GM19395 (cell line): ENCODE measurements around the gene NRG3.
"Not testable (repeated sequence)": the region's sequence is repeated elsewhere in the genome, so short reads cannot be mapped to it uniquely, and the experiment has no call there.

ENCODE experiments used
- ATAC-seq: cut with Tn5 transposase; IDR thresholded peaks from one replicate; pipeline ENCODE4 v1.9.1; 2021; ENCODE audit warnings: mild to moderate bottlenecking, moderate library complexity; ENCODE audit not compliant: unreplicated experiment

The NRG3 gene

GRCh38 chr10:82942286-82943099, 1067.5 kb downstream of the NRG3 start:
- ATAC-seq = no peak

GRCh38 chr10:82943142-82943541, 1068.1 kb downstream of the NRG3 start:
- no peak for ATAC-seq

- no peak for ATAC-seq
Observed at GRCh38 chr10:82949816-82950575, 1075.0 kb downstream of the NRG3 start.

- ATAC-seq = no peak
Observed at GRCh38 chr10:82953331-82953730, 1078.3 kb downstream of the NRG3 start.

GRCh38 chr10:82953909-82954308, 1078.9 kb downstream of the NRG3 start:
- ATAC-seq = no peak

- not testable (repeated sequence) for ATAC-seq
Observed at GRCh38 chr10:82960421-82961060, 1085.5 kb downstream of the NRG3 start.

GRCh38 chr10:82961864-82962263, 1086.9 kb downstream of the NRG3 start:
- no peak for ATAC-seq

- no peak for ATAC-seq
Observed at GRCh38 chr10:82966130-82966529, 1091.1 kb downstream of the NRG3 start.

- no peak for ATAC-seq
Observed at GRCh38 chr10:82968533-82968932, 1093.5 kb downstream of the NRG3 start.

- ATAC-seq = no peak
Observed at GRCh38 chr10:82969405-82969804, 1094.4 kb downstream of the NRG3 start.

GRCh38 chr10:82980321-82980720, 1105.3 kb downstream of the NRG3 start:
- ATAC-seq = no peak

GRCh38 chr10:82981137-82981723, 1106.2 kb downstream of the NRG3 start:
- no peak for ATAC-seq

GRCh38 chr10:82982110-82982608, 1107.2 kb downstream of the NRG3 start:
- ATAC-seq = no peak

GRCh38 chr10:82986216-82986615, 1111.2 kb downstream of the NRG3 start:
- ATAC-seq = no peak

GRCh38 chr10:83006479-83006878, 1131.5 kb downstream of the NRG3 start:
- not testable (repeated sequence) for ATAC-seq

- no peak for ATAC-seq
Observed at GRCh38 chr10:83007510-83007909, 1132.5 kb downstream of the NRG3 start.

- ATAC-seq = no peak
Observed at GRCh38 chr10:83012866-83013265, 1137.9 kb downstream of the NRG3 start.

GRCh38 chr10:83017076-83017867, 1142.3 kb downstream of the NRG3 start:
- no peak for ATAC-seq

- ATAC-seq = no peak
Observed at GRCh38 chr10:83023662-83024061, 1148.7 kb downstream of the NRG3 start.
